C4-2B (cell line): ENCODE data around the gene PLD1.

Experiments used
- H3K27ac ChIP-seq: fragments of 450-650 bp; 2 replicates; pipeline ENCODE4 v1.5.1; 2017
- ZFX ChIP-seq: fragments of 450-650 bp; IDR thresholded peaks from 2 replicates; pipeline ENCODE4 v1.6.1; 2017
- TF ChIP-seq, protein P1 (sequence below): fragments of 450-650 bp; conservative IDR thresholded peaks from 2 replicates; pipeline ENCODE4 v1.5.1; 2017; ENCODE audit warnings: mild to moderate bottlenecking

The PLD1 gene

DNA sequence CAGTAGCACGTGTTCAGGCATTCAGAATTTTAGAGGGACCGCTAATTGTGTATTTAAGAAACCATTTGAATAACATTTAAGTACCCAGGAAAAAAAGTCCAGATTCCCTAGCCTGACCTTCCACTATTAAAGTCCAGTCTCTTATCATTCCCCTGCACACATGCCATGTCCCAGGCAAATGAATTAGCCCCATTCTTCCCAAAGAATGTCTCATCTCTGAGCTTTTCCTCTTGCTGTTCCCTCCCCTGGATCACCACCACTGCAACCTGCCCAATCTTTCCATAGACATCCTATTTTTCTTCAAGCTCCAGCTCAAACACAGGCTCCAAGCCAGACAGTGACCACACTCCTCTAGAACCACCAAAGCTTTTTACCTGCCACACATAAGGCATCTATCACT is 25.9 kb downstream of the PLD1 start:
- TF ChIP-seq, protein P1, sequence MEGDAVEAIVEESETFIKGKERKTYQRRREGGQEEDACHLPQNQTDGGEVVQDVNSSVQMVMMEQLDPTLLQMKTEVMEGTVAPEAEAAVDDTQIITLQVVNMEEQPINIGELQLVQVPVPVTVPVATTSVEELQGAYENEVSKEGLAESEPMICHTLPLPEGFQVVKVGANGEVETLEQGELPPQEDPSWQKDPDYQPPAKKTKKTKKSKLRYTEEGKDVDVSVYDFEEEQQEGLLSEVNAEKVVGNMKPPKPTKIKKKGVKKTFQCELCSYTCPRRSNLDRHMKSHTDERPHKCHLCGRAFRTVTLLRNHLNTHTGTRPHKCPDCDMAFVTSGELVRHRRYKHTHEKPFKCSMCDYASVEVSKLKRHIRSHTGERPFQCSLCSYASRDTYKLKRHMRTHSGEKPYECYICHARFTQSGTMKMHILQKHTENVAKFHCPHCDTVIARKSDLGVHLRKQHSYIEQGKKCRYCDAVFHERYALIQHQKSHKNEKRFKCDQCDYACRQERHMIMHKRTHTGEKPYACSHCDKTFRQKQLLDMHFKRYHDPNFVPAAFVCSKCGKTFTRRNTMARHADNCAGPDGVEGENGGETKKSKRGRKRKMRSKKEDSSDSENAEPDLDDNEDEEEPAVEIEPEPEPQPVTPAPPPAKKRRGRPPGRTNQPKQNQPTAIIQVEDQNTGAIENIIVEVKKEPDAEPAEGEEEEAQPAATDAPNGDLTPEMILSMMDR, result no peak
- TF ChIP-seq ZFX, result no peak
- H3K27ac ChIP-seq, result no peak overlapping the region

DNA sequence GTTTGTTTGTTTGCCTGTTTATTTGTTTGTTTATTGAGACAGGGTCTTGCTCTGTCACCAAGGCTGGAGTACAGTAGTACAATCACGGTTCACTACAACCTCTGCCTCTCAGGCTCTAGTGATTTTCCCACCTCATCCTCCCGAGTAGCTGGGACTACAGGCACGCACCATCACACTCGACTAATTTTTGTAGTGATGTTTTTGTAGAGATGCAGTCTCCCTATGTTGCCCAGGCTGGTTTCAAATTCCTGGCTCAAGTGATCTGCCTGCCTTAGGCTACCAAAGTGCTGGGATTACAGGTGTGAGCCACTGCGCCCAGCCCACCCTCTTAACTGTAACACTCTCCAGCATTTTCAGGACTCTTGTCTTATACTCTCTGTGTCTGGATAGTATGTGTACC is 26.7 kb downstream of the PLD1 start:
- no peak overlapping the region for H3K27ac ChIP-seq
- TF ChIP-seq, protein P1, result no peak
- no peak for TF ChIP-seq ZFX

DNA sequence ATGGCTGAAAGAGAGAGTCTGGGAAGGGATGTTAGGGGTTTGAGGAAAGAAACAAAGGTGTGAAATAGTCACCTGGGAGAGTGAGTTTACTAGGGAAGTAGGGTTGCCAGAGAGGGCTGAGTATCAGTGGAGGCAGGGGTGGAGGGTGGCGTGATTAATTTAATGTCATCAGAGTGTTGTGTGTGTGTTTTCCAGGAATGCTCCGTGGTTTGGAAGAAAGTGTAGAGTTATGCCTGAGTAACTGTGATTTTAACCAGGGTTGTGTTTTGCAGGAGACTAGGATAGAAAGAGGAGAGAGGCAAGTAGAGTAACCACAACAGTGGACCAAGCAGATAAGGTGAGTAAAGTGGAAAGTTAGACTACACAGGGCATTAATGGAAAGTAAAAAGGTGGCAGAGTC is 27.2 kb downstream of the PLD1 start:
- TF ChIP-seq, protein P1, result no peak
- TF ChIP-seq ZFX, result no peak
- H3K27ac ChIP-seq, result no peak overlapping the region

DNA sequence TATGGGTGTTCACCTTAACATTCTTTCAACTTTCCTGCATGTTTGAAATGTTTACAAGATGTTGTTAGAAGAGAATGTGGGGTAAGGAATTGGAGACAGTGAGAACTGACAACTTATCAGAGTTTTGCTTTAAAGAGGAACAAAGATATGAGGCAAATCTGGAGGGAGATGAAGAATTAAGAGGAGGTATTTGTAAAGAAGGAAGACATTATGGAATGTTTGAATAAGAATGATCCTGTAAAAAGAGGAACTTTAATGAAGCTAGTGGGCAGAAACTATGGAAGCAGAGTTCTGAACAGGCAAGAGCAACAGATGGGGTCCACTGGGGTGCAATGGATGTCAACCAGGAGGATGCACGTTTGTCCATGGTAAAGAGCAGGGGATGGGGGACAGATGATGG is 27.7 kb downstream of the PLD1 start:
- H3K27ac ChIP-seq, result no peak overlapping the region
- TF ChIP-seq, protein P1, result no peak
- no peak for TF ChIP-seq ZFX

DNA sequence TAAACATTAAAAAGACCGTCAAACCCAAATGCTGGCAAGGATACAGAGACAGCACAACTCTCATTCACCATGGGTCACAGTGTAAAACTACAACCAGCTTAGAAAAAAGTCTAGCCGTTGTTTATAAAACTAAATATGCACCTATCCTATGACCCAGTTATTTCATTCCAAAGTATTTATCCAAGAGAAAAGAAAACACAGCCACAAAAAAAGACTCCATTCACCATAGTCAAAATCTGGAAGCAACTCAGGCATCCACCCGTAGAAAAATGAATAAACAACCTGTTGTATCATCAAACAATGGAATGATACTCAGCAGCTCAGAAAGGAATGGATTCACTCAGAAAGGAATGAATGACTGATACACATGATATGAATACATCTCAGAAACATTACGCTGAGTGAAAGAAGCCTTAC is 28.6 kb downstream of the PLD1 start:
- no peak for TF ChIP-seq ZFX
- TF ChIP-seq, protein P1, result no peak
- H3K27ac ChIP-seq, result no peak overlapping the region

DNA sequence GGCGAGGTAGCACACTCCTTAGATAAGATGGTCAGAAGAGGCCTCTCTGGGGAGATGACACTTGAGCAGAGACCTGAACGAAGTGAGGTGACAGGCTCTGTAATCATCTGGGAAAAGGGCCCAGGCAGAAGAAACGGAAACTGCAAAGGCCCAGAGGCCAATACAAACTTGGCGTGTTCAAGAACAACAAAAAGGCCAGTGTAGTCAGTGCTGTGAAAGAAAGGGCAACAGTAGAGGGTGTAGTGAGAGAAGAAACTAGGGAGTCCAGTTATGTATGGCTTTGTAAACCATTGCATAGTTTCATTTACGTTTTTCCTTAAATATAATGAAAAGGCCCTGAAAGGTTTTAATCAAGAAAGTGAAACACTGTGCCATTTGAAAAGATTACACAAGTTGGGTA is 31.8 kb downstream of the PLD1 start:
- TF ChIP-seq ZFX, result no peak
- TF ChIP-seq, protein P1, result no peak
- no peak overlapping the region for H3K27ac ChIP-seq

DNA sequence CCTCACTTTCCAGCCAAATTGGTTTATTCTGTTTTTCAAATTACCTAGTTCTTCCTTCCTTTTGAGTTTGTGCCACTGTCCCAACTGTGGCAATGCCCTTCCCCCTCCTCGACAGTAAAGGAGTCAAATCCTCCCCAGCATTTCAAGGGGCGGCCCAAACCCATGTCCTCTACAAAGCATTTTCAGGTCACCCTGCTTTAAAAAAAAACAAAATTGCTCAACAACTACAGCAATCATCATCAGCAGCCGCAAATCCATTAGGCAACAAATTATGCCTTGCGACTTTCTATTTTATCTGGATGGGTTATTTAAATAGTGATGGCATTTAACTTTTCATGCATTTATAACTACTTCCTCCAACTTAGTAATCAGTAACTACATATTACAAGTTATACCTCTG is 32.7 kb downstream of the PLD1 start:
- no peak overlapping the region for H3K27ac ChIP-seq
- no peak for TF ChIP-seq ZFX
- TF ChIP-seq, protein P1, result no peak
